HG03457 (cell line): ENCODE results near the gene MMP24OS.
"Not testable (repeated sequence)": the region's sequence is repeated elsewhere in the genome, so short reads cannot be mapped to it uniquely, and the experiment has no call there.

ENCODE experiments used
- ATAC-seq: cut with Tn5 transposase; IDR thresholded peaks from one replicate; pipeline ENCODE4 v1.9.1; 2021; ENCODE audit warnings: moderate number of reproducible peaks; ENCODE audit not compliant: unreplicated experiment

Gene MMP24OS

DNA sequence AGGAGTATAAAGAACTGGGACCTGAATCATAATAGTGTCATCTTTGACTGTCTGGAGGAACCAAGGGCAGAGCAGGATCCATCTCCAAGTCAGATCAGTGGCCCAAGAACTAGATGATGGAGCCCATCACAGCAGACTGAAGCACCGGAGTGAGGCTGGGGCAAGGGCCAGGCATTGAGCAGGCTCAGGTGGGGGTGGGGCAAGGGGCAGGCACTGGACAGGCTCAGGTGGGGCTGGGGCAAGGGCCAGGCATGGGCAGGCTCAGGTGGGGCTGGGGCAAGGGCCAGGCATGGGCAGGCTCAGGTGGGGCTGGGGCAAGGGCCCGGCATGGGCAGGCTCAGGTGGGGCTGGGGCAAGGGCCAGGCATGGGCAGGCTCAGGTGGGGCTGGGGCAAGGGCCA lies 25.3 kb downstream of the MMP24OS start:
- not testable (repeated sequence) for ATAC-seq

DNA sequence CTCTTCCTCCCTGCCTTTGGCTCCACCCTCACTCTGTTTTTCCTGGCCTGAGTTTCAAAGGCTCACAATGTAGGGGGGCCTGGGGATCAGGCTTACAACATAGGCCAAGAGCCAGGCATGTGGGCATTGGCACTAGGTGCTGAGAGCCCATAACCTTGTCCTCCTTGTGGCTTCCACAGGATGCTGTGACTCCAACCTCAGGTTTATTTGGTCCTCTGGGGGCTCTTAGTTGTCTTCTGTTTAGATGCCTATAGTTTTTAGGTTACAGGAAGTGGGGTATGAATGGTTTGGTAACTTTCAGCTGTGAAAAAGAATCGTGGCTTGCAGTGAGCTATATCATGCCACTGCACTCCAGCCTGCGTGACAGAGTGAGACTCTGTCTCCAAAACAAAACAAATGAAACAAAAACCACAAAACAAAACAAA lies 25.9 kb downstream of the MMP24OS start:
- no peak for ATAC-seq

DNA sequence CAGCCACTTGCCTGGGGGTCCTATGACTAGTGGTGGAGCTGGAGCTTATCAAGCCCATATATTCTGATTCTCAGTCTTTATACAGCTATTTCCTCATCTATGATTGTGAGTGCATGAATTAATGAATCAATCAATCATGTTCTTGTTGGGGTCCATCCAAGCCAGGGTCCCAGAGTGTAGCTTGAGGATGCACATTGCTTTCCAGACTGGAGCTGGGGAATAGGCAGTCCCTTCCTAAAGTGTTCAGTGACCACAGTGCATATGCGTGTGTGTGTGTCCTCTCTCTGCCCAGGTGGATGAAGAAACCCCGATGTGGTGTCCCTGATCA lies 26.3 kb downstream of the MMP24OS start:
- ATAC-seq: no peak

DNA sequence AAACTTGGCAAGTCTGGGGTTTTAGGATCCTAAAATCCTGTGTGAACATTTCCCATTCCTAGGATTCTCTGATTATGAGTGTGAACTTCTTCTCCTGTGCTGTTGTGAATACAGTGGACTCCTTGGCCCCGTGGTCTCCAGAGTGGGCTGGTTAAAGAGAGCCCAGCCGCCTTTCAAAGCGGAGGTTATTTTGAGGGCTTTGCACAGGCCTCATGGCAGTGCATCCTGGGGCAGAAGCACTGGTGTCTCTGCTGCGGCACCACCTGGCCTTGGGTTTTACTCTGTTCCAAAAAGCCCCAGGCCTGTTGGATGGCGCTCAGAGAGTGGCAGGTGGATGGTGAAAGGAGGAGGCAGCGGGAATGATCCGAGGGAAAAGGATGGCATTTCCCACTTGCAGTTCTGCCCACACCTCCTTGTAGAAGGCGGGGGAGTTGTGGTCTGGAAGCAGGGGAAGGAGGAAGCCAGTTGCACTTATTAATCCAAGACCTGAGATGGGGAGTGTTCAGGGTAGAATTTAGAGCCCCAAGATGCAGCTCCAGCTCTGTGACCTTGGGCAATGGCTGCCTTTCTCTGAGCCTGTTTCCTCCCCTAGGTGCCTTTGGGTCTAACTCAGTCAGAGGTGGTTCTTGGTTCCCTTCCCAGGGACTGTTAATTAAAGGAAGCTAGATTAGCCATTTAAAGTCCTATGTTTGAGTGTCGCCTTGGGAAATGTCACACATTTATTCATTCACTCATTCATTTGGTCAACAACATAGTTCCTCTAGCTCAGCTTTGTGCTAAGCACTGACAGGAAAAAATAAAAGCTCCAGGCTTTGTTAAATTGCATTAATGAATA lies 29.1 kb downstream of the MMP24OS start:
- ATAC-seq: no peak

DNA sequence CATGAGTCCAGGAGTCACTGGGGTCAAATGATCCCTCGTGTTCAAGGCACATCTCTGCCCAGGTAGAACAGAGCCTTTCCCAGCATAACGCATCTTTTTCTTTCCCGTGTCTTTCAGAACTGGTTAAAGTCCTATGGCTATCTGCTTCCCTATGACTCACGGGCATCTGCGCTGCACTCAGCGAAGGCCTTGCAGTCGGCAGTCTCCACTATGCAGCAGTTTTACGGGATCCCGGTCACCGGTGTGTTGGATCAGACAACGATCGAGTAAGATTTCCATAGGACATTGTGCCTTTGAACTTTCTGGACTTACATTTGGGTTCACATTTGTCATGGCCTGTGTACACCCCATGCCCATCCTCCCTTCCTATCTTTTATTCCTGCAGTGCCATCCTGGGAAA lies 31.2 kb downstream of the MMP24OS start:
- no peak for ATAC-seq

DNA sequence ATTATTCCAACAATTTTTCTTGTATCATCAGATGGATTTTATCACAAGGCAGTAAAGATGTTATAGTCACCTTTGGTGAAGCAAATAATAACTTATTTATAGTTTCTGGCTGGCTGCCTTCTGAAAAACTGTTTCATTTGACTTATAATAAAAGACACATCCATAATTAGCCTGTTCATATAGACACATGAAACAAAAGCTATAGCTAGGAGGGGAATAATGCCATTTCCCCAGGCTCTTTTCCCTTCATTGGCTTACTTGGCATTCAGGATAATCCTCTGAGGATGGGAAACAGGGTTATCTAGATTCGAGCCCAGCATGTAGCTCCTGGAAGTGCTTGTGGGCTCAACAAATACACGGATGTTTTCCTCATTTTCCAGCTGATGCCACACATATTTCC lies 33.9 kb downstream of the MMP24OS start:
- ATAC-seq: no peak

DNA sequence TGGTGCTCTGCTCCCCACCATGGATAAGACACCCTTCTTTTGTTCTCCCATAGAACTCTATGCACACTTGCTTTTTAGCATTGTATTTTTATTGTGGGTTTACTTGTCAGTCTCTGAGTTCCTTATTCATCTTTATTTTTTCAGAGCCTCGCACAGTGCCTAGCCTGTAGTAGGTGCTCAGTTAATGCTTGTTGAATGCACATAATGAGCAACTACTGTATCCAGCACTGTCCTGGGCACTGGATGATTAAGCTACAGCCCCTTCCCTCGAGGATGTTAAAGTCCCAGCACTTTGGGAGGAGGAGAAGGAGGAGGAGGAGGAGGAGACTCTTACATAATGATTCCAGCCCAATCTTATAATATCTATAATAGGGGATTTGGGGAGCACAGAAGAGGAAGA lies 34.6 kb downstream of the MMP24OS start:
- no peak for ATAC-seq

DNA sequence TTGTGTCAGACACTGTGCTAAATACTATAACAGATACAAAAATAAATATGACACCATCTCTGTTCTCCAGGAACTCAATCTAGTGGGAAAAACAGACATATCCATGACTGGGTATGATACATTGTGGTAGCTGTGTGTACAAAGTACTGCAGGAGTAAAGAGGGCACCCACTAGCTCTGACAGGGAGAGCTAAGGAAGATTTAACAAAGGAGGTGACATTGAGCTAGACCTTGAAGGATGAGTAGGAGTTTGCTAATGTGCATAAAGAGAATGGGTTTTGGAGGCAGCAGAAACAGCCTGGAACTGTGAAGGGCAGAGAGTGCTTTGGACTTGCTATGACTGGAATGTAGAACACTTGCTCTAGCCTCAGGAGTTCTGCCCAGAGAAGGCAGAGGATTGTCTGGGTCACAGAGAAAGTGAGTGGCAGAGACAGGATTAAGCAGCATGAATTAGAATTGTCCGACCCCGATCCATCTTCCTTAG lies 37.1 kb downstream of the MMP24OS start:
- no peak for ATAC-seq

DNA sequence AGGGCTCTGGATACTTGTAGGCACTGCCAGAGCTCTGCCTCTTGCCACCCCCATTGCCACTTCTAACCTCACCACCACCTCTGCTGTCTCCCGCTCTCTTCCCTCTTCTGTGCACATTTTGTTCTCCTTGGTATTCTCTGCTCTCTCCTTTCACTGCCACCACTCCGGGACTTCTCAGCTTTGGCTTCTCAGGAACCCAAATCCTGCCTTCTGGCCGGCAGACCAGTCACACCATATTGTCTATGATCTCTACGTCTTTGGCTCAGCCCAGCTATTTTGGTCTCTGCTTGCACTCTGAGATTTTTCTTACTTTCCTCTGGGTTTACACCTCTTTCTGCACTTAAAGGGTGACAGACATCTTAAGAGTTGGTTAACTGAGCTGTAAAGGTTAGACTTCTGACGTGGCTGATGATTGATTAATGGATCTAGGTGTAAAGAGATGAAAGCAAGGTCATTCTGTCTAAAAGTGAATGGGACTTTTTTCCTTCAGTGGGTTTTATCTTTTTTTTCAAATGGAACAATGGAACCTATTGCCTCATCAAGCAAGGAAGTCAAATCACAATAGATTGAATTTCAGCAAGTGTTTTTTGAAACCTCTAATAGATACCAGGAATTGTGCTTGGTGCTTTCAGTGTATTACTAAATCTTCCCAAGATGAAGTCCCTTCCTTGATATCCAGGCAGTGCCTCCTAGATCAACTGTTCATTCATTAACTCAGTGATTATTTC lies 37.7 kb downstream of the MMP24OS start:
- no peak for ATAC-seq

DNA sequence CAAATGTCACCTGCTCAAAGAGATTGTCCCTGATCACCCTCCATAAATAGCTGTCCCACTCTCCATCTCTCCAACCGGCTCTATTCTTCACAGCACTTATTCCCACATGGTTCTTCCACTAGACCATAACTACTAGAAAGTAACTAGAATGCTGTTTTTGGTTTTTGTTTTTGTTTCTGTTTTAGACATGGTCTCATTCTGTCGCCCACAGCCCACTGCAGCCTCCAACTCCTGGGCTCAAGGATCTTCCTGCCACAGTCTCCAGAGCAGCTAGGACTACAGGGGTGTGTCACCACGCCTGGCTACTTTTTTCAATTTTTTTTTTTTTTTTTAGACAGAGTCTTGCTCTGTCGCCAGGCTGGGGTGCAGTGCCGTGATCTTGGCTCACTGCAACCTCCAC lies 39.2 kb downstream of the MMP24OS start:
- no peak for ATAC-seq

DNA sequence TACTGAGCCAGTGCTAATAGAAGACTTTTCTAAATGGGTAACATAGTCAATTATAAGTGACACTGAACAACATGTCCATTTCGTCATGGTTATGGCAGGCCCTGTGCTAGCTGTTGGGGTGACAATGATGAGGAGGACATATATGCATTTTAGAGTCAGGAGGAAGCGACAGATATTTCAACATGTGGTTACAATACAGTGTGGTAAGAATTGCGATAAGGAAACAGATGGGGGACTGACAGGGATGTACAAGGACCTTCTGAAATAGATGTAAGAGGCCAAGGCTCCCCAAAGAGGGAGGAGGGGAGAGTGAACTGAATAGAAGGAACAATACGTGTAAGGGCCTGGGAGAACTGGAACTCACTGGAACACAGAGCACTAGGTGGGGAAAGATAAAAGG lies 39.8 kb downstream of the MMP24OS start:
- no peak for ATAC-seq

DNA sequence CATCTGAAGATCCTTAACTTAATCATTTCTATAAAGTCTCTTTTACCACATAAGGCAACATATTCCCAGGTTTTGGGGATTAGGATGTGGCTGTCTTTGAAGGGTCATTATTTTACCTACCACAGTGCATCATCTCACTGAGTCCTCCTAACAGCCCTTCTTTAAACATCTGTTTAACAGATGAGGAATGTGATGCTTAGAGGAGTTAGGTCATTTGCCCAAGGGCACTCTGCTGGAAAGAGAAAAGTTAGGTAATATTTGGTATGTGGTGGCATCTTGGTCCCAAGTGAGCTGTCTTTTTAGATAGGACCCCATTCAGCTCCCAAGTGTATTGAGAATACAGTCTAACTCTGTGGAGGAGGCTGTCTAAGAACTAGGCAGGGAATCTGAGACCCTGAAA lies 40.4 kb downstream of the MMP24OS start:
- no peak for ATAC-seq

DNA sequence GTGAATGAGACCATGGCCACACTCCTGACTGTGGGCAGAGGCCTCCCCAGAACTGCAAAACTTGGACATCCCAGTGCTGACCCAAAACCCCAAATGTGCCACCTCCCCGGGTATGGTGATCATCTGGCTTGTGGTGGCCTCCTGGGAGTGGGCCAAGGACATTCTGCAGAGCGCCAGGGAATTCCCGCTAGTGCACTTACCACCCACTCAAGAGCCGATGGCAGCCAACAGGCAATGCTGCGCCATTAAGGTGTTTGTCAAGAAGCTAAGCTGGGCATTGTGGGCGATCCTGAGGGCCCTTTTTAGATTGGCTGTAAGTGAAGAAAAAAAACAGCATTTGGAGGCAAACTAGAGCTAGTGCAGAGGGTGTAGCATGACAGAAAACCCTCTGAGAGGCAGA lies 42.0 kb downstream of the MMP24OS start:
- ATAC-seq: no peak

DNA sequence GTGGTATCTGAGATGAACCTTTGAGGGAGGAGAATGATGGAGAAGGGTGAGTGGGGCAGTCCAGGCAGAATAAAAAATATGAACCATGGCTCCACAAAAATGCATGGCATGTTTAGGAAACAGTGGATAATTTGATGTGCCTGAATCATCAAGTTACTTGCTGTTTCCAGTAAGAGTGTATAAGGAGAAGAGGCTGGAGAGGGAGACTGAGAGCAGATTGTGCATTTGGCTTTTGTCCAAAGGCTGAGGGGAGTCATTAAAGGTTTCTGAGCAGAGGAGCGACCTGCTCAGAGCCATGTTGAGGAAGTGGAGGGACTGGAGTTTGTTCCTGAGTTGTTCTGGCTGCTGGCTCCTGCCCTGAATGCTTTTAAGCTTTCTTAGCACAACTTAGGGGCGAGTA lies 45.3 kb downstream of the MMP24OS start:
- no peak for ATAC-seq

DNA sequence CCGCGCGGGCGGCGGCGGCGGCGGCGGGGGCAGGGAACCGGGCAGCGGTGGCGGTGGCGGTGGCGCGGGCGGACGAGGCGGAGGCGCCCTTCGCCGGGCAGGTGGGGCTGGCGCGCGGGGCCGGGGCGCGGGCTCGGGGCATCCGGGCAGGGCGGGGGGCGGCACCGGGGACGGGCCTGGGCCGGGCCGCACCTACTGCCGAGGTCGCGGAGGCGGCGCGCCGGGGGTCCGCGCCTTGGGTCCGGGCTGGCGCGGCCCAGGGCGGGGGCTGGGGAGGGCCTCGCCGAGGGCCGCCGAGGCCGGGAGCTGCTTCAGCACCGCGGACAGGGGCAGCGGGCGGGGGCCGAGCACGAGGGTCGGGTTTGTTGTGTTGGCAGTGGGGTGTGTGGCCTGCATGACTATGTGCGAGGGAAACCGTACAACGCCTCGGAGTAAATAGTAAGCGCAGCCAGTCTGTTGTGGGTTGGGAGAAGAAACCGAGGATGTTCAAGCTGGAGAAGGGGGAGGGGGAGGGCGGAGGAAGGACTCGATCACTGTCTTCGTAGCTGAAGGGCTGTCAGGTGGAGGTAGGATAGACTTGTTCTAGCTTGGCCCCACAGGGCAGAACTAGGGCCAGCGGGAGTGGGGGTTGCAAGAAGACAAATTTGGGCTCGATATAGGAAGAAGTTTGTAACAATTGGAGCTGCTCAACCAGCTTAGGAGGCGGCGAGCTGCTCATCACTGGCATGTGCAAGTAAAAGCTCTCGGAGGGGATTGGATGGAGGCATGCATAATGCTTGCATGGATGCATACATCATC lies 50.8 kb downstream of the MMP24OS start:
- ATAC-seq: no peak
